ENCODE measurements around the gene GLIPR1L2. TPM values are rescaled to one million over a fixed set of nuclear protein-coding genes. Genes with fewer than 3 reads are reported as not detected.

GLIPR1L2 gene
- total RNA-seq, 1 donor from 2014 or later, result 0.29 TPM

- no peak overlapping the region for H3K27ac Mint-ChIP-seq
- DNase-seq (ENCODE audit: low spot score, unreplicated experiment), result no peak
- TF ChIP-seq CTCF (IDR thresholded peaks at IDR 0.05; ENCODE audit: unreplicated experiment), result no peak
- no peaks in the 10 kb centered on the region for H3K4me1 Mint-ChIP-seq (ENCODE audit: low read depth)
- H3K27me3 Mint-ChIP-seq, result no peaks in the 10 kb centered on the region
- no peaks in the 10 kb centered on the region for H3K9me3 Mint-ChIP-seq (ENCODE audit: low read depth)
- H3K4me3 Mint-ChIP-seq (ENCODE audit: low read depth), result no peak overlapping the region
- H3K36me3 Mint-ChIP-seq (ENCODE audit: insufficient read depth), result no peaks in the 10 kb centered on the region
Measured at GRCh38 chr12:75404231-75404630, 13.3 kb downstream of the GLIPR1L2 start.

DNA sequence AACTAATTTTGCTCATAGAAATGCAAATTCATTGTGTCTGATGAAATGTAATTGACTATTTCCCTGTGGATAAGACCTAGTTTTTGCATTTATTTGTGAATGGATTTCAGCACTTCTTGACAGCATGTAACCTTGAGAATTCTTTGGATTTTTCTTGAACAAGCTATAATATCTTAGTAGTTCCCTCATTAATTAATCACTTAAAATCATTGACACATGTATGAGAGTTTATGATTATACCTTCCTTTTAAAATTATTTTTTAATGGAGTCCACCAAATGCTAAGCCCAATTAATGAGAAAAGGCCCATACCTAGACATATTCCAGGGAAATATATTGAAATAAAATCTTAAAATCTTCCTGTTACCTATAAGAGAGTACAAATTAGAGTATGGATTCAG lies 16.8 kb downstream of the GLIPR1L2 start:
- no peak for DNase-seq (ENCODE audit: low spot score, unreplicated experiment)
- H3K27ac Mint-ChIP-seq, result no peak overlapping the region
- no peaks in the 10 kb centered on the region for H3K36me3 Mint-ChIP-seq (ENCODE audit: insufficient read depth)
- no peaks in the 10 kb centered on the region for H3K4me1 Mint-ChIP-seq (ENCODE audit: low read depth)
- H3K9me3 Mint-ChIP-seq (ENCODE audit: low read depth), result no peaks in the 10 kb centered on the region
- no peak for TF ChIP-seq CTCF (IDR thresholded peaks at IDR 0.05; ENCODE audit: unreplicated experiment)
- H3K4me3 Mint-ChIP-seq (ENCODE audit: low read depth), result no peak overlapping the region
- H3K27me3 Mint-ChIP-seq, result no peaks in the 10 kb centered on the region

DNA sequence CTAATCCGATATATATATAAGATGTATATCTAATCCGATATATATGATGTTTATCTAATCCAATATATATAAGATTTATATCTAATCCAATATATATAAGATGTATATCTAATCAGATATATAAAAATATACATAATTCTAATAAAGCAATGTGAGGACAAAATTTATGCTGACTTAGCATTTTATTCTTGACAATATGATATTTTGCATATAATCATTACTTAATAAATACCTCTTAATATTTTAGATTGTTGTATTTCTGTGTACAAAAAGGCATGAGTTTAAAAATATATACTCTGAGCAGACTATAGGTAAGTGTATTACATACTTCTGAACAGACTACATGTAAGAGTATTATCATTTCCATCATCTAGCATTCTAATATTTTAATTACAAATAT lies 18.9 kb downstream of the GLIPR1L2 start:
- no peaks in the 10 kb centered on the region for H3K9me3 Mint-ChIP-seq (ENCODE audit: low read depth)

DNA sequence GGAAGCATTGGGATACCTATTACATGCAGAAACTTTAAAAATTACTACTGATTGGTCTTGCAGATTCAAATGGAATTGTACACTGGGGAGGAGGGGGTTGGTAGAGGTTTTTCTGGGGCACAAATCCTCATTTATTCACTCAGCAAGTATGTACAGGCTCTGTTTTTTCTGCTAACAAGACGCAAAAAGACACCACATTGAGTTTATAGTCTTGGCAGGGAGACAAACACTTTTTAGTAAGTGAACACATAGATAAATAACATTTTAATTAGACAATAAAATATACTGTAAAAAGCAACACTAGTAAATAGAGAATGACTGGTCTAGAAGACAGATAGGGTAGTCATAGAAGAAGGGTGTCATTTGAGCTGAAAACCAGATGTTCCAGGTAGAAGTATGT lies 23.8 kb downstream of the GLIPR1L2 start:
- Mint-ChIP-seq H3K4me3 (ENCODE audit: low read depth) (no peak overlapping the region), H3K27me3 (no peaks in the 10 kb centered on the region)

More for the DNA sequence above, 18.9 kb downstream of the GLIPR1L2 start:
- Mint-ChIP-seq H3K27ac (no peak overlapping the region), H3K27me3 (no peaks in the 10 kb centered on the region), H3K4me1 (ENCODE audit: low read depth) (no peaks in the 10 kb centered on the region), H3K4me3 (ENCODE audit: low read depth) (no peak overlapping the region), H3K36me3 (ENCODE audit: insufficient read depth) (no peaks in the 10 kb centered on the region)
- TF ChIP-seq CTCF (IDR thresholded peaks at IDR 0.05; ENCODE audit: unreplicated experiment), result no peak
- no peak for DNase-seq (ENCODE audit: low spot score, unreplicated experiment)

GRCh38 chr12:75419841-75420240 lies 29.0 kb downstream of the GLIPR1L2 start:
- H3K9me3 Mint-ChIP-seq (ENCODE audit: low read depth), result peaks cover 5% of the 10 kb centered on the region
- no peaks in the 10 kb centered on the region for H3K36me3 Mint-ChIP-seq (ENCODE audit: insufficient read depth)
- TF ChIP-seq CTCF (IDR thresholded peaks at IDR 0.05; ENCODE audit: unreplicated experiment), result no peak
- H3K4me1 Mint-ChIP-seq (ENCODE audit: low read depth), result no peaks in the 10 kb centered on the region
- no peak for DNase-seq (ENCODE audit: low spot score, unreplicated experiment)
- no peak overlapping the region for H3K27ac Mint-ChIP-seq
- H3K27me3 Mint-ChIP-seq, result no peaks in the 10 kb centered on the region
- H3K4me3 Mint-ChIP-seq (ENCODE audit: low read depth), result no peak overlapping the region

More for the DNA sequence above, 23.8 kb downstream of the GLIPR1L2 start:
- TF ChIP-seq CTCF (IDR thresholded peaks at IDR 0.05; ENCODE audit: unreplicated experiment), result no peak
- DNase-seq (ENCODE audit: low spot score, unreplicated experiment), result no peak
- Mint-ChIP-seq H3K9me3 (ENCODE audit: low read depth) (no peaks in the 10 kb centered on the region), H3K36me3 (ENCODE audit: insufficient read depth) (no peaks in the 10 kb centered on the region), H3K4me1 (ENCODE audit: low read depth) (no peaks in the 10 kb centered on the region), H3K27ac (no peak overlapping the region)
